ENCODE data around the gene C16orf74.

The C16orf74 gene

DNA sequence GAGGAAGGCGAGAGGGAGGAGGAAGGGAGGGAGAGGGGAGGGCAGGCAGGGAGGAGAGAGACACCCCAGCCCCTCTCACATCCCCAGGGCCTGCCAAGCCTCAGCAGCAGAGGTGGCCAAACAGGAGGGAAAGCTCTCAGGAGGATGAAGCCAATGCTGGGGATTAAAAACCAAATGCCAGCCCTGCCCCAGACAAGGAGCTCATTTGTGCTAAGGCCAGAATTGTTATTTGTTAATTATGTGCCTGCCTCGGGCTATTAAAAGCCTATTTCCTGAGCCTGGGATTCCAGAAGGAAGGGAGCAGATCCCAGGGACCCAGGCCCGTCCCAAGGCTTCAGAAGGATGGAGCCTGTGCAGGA is 34.2 kb downstream of the C16orf74 start:
- no peak for DNase-seq

DNA sequence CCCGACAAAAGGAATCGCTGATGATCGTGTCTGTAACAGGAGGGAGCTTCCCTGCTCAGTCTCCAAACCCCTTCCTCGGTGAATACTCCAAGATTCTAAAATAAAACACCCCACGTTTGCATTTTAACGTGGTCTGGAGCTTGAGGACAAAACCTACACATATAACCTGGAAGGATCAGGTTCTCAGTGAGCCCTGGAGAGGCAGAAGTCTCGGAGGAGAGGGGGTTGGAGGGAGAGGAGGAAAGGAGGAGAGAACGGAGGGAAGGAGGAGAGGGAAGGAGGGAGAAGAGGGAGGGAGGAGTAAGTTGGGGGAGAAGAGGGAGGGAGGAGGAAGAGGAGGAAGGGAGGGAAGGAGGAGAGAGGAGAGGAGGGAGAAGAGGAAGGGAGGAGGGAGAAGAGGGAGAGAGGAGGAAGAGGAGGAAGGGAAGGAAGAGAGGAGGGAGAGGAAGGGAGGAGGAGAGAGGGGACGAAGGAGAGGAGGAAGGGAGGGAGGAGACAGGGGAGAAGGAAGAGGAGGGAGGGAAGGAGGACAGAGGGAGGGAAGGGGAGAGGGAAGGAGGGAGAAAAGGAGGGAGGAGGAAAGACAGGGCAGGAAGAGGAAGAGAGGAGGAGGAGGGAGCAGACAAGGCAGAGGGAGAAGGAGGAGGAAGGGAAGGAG is 34.7 kb downstream of the C16orf74 start:
- DNase-seq, result no peak

GRCh38 chr16:85715169-85716021 is 35.5 kb downstream of the C16orf74 start:
- no peak for DNase-seq

DNA sequence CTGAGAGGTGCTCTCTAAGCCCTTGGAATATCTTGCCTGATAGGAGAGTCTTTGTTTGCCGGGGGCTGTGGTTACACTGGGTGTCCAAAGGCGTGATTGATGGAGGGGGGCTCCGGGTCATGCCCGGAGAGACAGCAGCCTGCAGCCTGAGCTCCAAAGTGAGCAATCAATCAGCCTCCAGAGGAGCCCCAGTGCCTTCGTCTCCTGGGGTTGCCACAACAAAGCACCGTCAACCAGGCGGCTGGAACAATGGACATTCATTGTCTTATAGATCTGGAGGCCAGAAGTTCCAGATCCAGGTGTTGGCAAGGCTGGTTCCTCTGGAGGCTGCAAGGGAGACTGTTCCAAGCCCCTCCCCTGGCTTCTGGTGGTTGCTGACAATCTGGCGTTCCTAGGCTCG is 38.1 kb downstream of the C16orf74 start:
- peak in 1 of 2 experiments; percentile 3 for DNase-seq

DNA sequence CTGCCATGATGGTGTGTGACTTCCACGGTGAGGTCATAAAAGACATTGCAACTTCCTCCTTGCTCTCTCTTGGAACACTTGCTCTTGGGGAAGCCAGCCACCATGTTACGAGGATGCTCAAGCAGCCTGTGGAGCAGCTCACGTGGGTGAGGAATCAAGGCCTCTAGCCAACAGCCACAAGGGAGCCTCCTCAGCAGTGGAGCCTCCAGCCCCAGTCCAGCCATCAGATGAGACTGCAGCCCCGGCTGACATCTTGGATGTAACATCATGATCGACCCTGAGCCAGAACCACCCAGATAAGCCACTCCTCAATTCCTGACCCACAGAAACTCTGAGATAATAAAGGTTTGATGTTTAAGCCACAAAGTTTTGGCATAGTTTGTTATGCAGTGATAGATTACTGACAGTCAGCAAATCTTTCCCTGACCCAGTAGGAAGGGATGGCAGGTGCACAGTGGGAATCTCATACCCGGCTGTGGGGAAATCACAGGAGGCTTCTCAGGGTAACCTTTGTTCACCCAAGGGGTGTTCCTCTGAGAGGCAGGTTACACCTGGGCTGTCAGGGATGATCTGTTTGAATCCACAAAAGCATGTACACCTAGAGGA is 38.8 kb downstream of the C16orf74 start:
- DNase-seq, result no peak

DNA sequence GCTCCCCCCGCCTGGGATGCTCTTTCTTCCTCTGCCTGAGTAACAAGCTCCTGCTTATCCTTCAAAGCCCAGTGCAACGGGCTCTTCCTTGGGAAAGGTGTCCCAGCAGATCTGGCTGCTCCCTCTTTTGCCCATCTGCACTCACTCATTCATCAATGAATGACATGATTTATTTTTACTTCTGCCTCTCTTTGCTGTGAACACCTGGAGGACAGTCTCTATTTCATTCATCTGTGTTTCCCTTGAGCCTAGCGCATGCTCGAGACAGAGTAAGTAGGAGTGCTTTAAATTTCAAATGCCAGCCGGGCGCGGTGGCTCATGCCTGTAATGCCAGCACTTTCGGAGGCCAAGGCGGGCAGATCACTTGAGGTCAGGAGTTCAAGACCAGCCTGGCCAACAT is 40.2 kb downstream of the C16orf74 start:
- no peak for DNase-seq

DNA sequence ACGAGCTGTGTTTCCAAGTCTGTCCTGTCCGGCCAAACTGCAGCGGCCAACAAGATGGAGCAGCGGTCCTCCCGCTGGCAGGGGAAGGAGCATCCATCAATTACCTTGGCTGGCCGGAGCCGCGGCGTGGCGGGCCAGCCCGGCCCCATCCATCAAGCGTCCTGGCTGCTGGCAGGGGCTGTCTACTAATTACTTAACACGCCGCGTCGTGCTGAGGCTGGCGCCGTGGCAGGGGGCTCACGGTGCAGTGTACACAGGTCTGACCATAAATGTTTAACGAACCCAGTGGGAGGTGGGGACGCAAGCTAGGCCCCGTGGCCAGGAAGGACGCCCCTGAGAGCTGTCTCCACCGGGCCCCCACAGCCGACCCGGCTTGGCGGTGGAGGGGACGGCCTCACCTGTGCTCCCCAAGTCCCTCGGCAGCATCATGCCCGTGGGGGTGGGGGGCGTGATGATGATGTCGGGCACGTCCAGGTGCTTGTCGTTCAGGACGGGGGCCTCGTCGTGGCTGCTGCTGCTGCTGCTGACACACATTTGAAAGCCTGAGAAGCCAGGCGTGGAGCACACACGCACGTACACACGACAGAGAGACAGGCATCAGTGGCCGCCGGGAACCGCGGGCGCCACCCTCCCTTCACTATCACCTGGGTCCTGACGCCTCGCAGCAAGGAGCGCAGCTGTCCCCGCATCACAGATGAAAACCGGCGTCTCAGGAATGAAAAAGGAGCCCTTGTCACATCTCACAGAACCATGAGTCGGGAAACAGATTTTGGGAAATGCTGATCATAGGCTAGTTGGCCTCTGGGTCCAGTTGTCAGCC is 40.9 kb downstream of the C16orf74 start:
- peak in 1 of 2 experiments; percentile 15 for DNase-seq

GRCh38 chr16:85708338-85708737 is 42.6 kb downstream of the C16orf74 start:
- no peak for DNase-seq

- peak; percentile 2 to 68 for DNase-seq
These were observed 43.3 kb downstream of the C16orf74 start for GRCh38 chr16:85707528-85708095.

- DNase-seq, result no peak
These were observed 44.4 kb downstream of the C16orf74 start for GRCh38 chr16:85706449-85707034.

- DNase-seq, result no peak
These were observed 45.7 kb downstream of the C16orf74 start for GRCh38 chr16:85704900-85705846.

- DNase-seq, result no peak
These were observed 46.9 kb downstream of the C16orf74 start for GRCh38 chr16:85704011-85704410.

GRCh38 chr16:85699628-85700027 is 51.3 kb downstream of the C16orf74 start:
- DNase-seq, result no peak

DNA sequence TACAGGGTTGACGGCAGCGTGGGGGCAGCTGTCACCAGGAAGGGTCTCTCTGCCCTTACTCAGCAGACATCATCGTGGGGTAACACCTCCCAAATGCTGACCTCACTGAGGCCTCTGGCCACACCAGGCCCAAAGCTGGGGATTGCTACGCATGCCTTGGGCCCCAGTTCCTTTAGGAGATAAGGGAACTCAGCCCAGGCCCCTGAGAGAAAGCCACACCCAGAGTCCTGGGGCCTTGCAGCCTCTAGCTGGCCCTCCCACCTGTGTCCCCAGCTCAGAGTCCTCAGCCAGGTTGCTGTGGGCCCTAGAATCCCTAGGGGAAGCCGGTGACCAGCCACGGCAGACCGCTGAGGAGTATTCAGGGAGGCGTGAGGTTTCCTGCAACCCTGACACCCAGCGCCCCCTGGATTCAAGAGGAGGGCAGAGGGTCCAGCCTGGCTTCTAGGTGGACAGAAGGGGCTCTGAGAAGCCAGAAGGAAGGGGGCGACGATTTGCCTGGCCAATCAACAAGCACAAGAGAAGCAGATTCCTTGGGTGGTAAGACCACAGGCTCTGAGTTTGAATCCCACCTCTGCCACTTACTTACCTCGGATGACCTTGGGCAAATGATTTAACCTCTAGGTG is 51.8 kb downstream of the C16orf74 start:
- DNase-seq, result no peak

DNA sequence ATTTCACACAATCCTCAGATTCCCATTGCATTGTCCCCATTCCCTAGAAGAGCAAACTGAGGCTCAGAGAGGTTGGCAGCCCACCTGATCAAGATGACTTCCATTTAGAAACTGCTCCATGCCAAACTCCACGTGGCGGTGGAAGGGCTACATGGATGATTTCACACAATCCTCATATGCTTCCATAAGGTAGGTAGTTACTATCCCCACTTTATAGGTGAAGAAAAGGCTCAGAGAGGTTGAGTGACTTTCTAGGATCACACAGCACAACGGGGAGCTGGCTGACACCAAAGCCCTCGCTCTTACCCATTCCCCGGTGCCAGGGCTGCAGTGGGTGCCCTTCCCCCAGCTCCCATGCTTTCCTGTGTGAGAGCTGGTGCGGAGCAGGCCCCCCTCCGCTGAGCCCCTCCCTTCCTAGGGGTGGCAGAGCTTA is 52.4 kb downstream of the C16orf74 start:
- DNase-seq, result no peak

GRCh38 chr16:85697431-85697830 is 53.5 kb downstream of the C16orf74 start:
- no peak for DNase-seq

- no peak for DNase-seq
These were observed 54.1 kb downstream of the C16orf74 start for GRCh38 chr16:85696781-85697180.

- no peak for DNase-seq
These were observed 55.4 kb downstream of the C16orf74 start for GRCh38 chr16:85695196-85696128.

DNA sequence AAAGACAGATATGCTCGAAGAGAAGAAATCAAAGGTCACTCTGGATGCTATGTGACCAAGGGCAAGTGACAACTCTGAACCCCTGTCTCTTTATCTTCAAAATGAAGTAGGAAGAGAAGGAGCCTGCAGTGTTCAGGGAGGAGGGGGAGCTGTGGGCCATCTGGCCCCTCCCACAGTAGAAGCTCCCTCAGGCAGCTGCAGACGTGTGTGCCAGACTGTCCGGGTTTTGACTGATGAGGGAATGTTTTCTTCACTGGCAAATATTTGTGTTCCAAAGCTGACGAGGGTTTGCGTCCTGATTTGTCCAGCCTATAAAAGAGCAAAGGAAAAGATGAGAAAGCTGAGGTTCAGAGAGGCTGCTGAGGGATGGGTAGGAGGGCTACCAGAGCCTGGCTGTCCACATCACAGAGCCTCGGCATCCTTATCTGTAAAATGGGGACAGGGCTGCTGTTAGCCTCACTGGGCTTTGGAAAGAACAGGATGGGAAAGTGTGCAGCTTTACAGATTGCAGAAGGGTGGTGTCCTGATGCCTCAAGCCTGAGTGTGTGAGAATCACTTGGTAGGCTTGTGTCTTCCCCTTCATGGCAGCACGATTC is 60.3 kb downstream of the C16orf74 start:
- DNase-seq, result no peak
